Omental fat pad (tissue), 4 donors: ENCODE results near the gene EHD2. TPM values are rescaled to one million over a fixed set of nuclear protein-coding genes. Genes with fewer than 3 reads are reported as not detected.

Experiments used
- ATAC-seq: fragments of 150-250 bp; one replicate; pipeline ENCODE4 v1.9.1; 2016; ENCODE audit warnings: mild to moderate bottlenecking, moderate library complexity; ENCODE audit not compliant: low FRiP score
- DNase-seq: peaks from one replicate; pipeline ENCODE4 v3.0.0-alpha.2; 2019; ENCODE audit warnings: low spot score
- total RNA-seq, 4 donors: library from RNA; depleted of rRNA; stranded (reverse); fragments of >200 nt; gene quantifications; one replicate each; pipeline ENCODE4 v1.1.0, GENCODE V29; 2016
- TF ChIP-seq, protein P1 (sequence below), 3 donors: fragments of 450-650 bp; IDR thresholded peaks; one replicate each; pipeline ENCODE4 v1.5.1; 2016 to 2017; ENCODE audit warnings: antibody characterized with exemption in 3 of 3, mild to moderate bottlenecking in 3 of 3, moderate library complexity in 2 of 3

EHD2 gene
- total RNA-seq, 4 donors from 2014 or later = 93.5 to 184 (median 124) TPM

DNA sequence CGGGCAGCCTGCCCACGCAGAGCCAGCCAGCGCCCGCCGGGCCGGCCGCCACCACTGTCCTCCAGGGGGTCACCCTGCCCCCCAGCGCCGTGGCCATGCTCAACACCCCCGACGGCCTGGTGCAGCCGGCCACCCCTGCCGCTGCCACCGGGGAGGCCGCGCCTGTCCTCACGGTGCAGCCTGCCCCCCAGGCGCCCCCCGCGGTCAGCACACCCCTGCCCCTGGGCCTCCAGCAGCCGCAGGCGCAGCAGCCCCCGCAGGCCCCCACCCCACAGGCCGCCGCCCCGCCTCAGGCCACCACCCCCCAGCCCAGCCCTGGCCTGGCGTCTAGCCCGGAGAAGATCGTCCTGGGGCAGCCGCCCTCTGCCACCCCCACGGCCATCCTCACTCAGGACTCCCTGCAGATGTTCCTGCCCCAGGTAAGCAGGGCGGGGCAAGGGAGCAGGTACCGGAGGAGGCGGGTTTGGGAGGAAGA, 32.3 kb upstream of the EHD2 start:
- DNase-seq = no peak
- TF ChIP-seq, protein P1, sequence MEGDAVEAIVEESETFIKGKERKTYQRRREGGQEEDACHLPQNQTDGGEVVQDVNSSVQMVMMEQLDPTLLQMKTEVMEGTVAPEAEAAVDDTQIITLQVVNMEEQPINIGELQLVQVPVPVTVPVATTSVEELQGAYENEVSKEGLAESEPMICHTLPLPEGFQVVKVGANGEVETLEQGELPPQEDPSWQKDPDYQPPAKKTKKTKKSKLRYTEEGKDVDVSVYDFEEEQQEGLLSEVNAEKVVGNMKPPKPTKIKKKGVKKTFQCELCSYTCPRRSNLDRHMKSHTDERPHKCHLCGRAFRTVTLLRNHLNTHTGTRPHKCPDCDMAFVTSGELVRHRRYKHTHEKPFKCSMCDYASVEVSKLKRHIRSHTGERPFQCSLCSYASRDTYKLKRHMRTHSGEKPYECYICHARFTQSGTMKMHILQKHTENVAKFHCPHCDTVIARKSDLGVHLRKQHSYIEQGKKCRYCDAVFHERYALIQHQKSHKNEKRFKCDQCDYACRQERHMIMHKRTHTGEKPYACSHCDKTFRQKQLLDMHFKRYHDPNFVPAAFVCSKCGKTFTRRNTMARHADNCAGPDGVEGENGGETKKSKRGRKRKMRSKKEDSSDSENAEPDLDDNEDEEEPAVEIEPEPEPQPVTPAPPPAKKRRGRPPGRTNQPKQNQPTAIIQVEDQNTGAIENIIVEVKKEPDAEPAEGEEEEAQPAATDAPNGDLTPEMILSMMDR (IDR thresholded peaks at IDR 0.05) = no peak
- ATAC-seq = no peak

DNA sequence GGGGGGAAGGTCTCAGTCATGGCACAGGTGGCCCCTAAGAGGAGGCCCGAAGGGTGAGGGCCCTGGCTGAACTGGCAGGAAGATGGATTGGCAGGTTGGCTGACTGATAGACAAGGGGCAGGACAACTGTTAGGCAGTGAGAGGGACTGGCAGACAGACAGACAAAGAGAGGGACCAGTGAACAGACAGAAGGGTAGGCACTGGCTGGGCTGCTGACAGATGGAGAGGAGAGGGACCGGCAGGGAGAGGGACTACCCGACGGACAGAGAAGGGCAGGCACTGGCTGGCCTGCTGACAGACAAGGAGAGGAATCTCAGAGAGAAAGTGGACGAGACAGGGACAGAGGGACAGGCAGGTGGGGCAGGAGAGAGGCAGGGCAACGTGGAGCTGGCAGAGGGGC, 31.8 kb upstream of the EHD2 start:
- ATAC-seq = no peak
- TF ChIP-seq, protein P1 (IDR thresholded peaks at IDR 0.05) = no peak
- no peak for DNase-seq

DNA sequence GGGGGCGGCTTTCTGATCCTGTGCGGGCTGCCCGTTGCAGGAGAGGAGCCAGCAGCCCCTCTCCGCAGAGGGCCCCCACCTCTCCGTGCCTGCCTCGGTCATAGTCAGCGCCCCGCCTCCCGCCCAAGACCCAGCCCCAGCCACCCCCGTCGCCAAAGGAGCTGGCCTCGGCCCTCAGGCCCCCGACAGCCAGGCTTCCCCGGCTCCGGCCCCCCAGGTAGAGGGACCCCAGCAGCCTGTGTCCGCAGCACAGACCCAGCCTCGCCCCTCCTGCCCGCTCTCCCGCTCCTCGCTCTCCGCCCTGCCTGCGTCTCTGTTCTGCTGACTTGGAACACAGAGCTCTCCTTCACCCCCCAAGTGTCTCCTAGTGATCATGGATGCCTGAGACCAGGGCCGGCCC, 31.3 kb upstream of the EHD2 start:
- TF ChIP-seq, protein P1 (IDR thresholded peaks at IDR 0.05) = no peak
- ATAC-seq = no peak
- DNase-seq = no peak

DNA sequence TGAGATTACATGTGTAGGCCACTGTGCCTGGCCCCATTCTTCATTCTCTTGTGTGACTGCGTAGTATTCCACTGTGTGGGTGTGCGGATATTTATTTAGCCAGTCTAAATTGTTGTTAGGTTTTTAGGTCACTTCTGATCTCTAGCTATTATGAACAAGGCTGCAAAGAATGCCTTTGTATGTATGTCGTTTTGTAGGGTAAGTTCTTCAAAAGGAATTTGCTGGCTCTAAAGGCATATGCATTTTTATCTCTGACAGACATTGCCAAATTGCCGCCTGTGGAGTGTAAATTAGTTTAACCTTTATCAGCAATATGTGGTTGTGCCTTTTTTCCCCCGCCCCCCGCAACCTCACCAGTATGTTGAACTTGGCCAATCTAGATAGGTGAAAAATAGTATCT, 30.3 kb upstream of the EHD2 start:
- ATAC-seq (no peak), DNase-seq (no peak)
- TF ChIP-seq, protein P1 (IDR thresholded peaks at IDR 0.05) = no peak

DNA sequence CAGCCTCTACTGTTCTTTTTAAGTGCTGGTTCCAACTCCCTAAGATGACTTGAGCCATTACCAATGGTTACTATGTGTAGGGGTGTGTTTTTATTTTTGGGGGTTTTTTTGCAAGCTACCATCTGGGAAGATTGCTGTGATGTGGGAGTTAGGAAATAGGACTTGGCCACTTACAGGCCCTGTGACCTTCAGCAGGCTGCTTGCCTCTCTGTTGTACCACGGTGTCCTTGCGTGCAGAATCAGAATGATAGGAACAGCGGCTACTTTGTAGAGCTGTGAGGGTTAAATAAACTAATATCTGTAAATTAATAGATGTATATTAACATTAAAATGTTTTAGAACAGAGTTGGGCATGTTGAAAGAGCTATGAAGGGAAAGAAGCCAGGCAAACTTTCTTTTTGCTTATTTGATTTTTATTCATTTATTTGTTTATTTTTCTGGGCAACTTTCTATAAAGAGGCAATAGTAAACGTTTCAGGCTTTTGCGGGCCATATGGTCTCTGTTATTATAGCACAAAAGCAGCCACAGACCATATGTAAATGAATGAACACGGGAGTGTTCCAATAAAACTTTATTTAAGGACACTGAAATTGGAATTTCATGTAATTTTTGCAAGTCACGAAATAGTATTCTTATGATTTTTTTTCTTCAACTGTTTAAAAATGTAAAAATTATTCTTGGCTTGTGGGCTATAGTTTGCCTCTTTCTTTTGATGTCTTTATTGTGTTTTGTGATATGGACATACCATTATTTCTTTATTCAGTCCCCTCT, 26.4 kb upstream of the EHD2 start:
- DNase-seq (no peak), ATAC-seq (no peak)
- TF ChIP-seq, protein P1 (IDR thresholded peaks at IDR 0.05) = no peak

DNA sequence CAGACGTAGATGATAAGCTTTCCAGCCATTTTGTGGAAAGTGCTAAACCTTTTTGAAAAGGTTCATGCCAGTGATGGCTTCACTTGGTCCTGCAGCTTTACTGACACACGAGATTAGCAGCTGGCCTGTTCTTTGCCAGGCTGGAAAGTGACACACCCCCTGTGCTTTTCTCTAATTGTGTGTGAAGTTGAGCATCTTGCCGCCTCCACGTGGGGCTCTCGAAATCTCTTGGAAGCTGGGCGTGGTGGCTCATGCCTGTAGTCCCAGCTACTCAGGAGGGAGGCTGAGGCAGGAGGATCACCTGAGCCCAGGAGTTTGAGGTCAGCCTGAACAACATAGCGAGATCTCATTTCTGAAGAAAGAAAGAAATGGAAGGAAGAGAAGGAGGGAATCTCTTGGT, 25.3 kb upstream of the EHD2 start:
- ATAC-seq = no peak
- DNase-seq = no peak
- TF ChIP-seq, protein P1 (IDR thresholded peaks at IDR 0.05) = no peak

DNA sequence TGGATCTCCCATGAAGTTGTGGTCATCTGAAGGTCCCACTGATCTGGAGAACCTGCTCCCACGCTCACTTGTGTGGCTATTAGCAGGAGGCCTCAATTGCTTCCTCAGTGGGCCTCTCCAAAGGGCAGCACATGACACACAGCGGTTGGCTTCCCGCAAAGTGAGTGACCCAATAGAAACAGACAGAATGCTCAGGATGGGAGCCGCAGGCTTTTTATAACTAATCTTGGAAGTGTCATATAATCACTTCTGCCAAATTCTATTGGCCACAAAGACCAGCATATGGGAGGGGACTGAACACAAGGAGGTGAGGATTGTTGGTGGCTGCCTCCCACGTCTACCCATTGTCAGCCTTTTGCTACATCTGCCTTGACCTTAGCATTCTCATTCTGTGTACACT, 22.1 kb upstream of the EHD2 start:
- DNase-seq = no peak
- no peak for ATAC-seq
- TF ChIP-seq, protein P1 (IDR thresholded peaks at IDR 0.05) = no peak
